HEK293 (cell line): ENCODE measurements around the gene MLX.

ENCODE experiments used
- EGR2 ChIP-seq: fragments of 450-650 bp; formaldehyde crosslinking; IDR thresholded peaks from 2 replicates; pipeline ENCODE4 v1.5.1; 2016; ENCODE audit warnings: low read depth, missing biosample characterization, missing genetic modification characterization
- GLI2 ChIP-seq: fragments of 450-650 bp; formaldehyde crosslinking; IDR thresholded peaks from 2 replicates; pipeline ENCODE4; 2017; ENCODE audit warnings: missing biosample characterization, missing genetic modification characterization, low read depth, borderline replicate concordance
- GLI4 ChIP-seq: fragments of 450-650 bp; formaldehyde crosslinking; IDR thresholded peaks from 2 replicates; pipeline ENCODE4 v1.5.1; 2016; ENCODE audit warnings: missing biosample characterization, missing genetic modification characterization
- IKZF3 ChIP-seq: fragments of 450-650 bp; IDR thresholded peaks from 2 replicates; pipeline ENCODE4 v1.5.0; 2018; ENCODE audit warnings: missing biosample characterization, mild to moderate bottlenecking, missing genetic modification characterization, moderate library complexity
- KLF10 ChIP-seq: fragments of 450-650 bp; IDR thresholded peaks from 2 replicates; pipeline ENCODE4 v1.5.1; 2018; ENCODE audit warnings: missing biosample characterization, mild to moderate bottlenecking, missing genetic modification characterization
- KLF8 ChIP-seq: fragments of 450-650 bp; formaldehyde crosslinking; IDR thresholded peaks from 2 replicates; pipeline ENCODE4 v1.5.1; 2016; ENCODE audit warnings: missing biosample characterization, missing genetic modification characterization
- OVOL3 ChIP-seq: fragments of 450-650 bp; formaldehyde crosslinking; IDR thresholded peaks from 2 replicates; pipeline ENCODE4 v1.5.1; 2016; ENCODE audit warnings: missing biosample characterization, missing genetic modification characterization
- YY1 ChIP-seq: fragments of 450-650 bp; formaldehyde crosslinking; IDR thresholded peaks from 2 replicates; pipeline ENCODE4 v1.5.1; 2018; ENCODE audit warnings: missing biosample characterization, missing genetic modification characterization
- ZBTB20 ChIP-seq: fragments of 450-650 bp; formaldehyde crosslinking; IDR thresholded peaks from 2 replicates; pipeline ENCODE4 v1.5.1; 2016; ENCODE audit warnings: missing biosample characterization, missing genetic modification characterization
- ZFP37 ChIP-seq: fragments of 450-650 bp; formaldehyde crosslinking; IDR thresholded peaks from 2 replicates; pipeline ENCODE4 v1.5.1; 2016; ENCODE audit warnings: missing biosample characterization, missing genetic modification characterization
- ZFP41 ChIP-seq: fragments of 450-650 bp; formaldehyde crosslinking; IDR thresholded peaks from 2 replicates; pipeline ENCODE4 v1.5.1; 2016; ENCODE audit warnings: missing biosample characterization, missing genetic modification characterization, borderline replicate concordance
- ZNF10 ChIP-seq: fragments of 450-650 bp; formaldehyde crosslinking; IDR thresholded peaks from 2 replicates; pipeline ENCODE4 v1.5.1; 2017; ENCODE audit warnings: missing biosample characterization, missing genetic modification characterization
- ZNF174 ChIP-seq: fragments of 450-650 bp; formaldehyde crosslinking; IDR thresholded peaks from 2 replicates; pipeline ENCODE4 v1.5.0; 2017; ENCODE audit warnings: missing biosample characterization, mild to moderate bottlenecking, missing genetic modification characterization
- ZNF266 ChIP-seq: fragments of 450-650 bp; formaldehyde crosslinking; IDR thresholded peaks from 2 replicates; pipeline ENCODE4 v1.5.1; 2016; ENCODE audit warnings: missing biosample characterization, missing genetic modification characterization, low read depth
- ZNF391 ChIP-seq: fragments of 450-650 bp; formaldehyde crosslinking; IDR thresholded peaks from 2 replicates; pipeline ENCODE4 v1.5.1; 2016; ENCODE audit warnings: low read depth, missing biosample characterization, missing genetic modification characterization, borderline replicate concordance
- ZNF433 ChIP-seq: fragments of 450-650 bp; formaldehyde crosslinking; IDR thresholded peaks from 2 replicates; pipeline ENCODE4 v1.5.1; 2016; ENCODE audit warnings: missing biosample characterization, missing genetic modification characterization, low read depth
- ZNF473 ChIP-seq: fragments of 450-650 bp; formaldehyde crosslinking; IDR thresholded peaks from 2 replicates; pipeline ENCODE4 v1.5.1; 2017; ENCODE audit warnings: missing biosample characterization, missing genetic modification characterization
- ZNF510 ChIP-seq: fragments of 450-650 bp; formaldehyde crosslinking; IDR thresholded peaks from 2 replicates; pipeline ENCODE4 v1.5.1; 2018; ENCODE audit warnings: mild to moderate bottlenecking, missing genetic modification characterization, missing biosample characterization; ENCODE audit not compliant: insufficient replicate concordance
- ZNF529 ChIP-seq: fragments of 450-650 bp; formaldehyde crosslinking; IDR thresholded peaks from 2 replicates; pipeline ENCODE4 v1.5.1; 2017; ENCODE audit warnings: missing genetic modification characterization, missing biosample characterization; ENCODE audit not compliant: insufficient replicate concordance
- ZNF530 ChIP-seq: fragments of 450-650 bp; formaldehyde crosslinking; IDR thresholded peaks from 2 replicates; pipeline ENCODE4 v1.5.1; 2016; ENCODE audit warnings: low read depth, missing biosample characterization, missing genetic modification characterization
- ZNF544 ChIP-seq: fragments of 450-650 bp; formaldehyde crosslinking; IDR thresholded peaks from 2 replicates; pipeline ENCODE4 v1.5.0; 2017; ENCODE audit warnings: missing biosample characterization, missing genetic modification characterization
- ZNF555 ChIP-seq: fragments of 450-650 bp; formaldehyde crosslinking; conservative IDR thresholded peaks from 2 replicates; pipeline ENCODE4 v1.5.1; 2017; ENCODE audit warnings: missing biosample characterization, mild to moderate bottlenecking, missing genetic modification characterization, inconsistent platforms
- ZNF596 ChIP-seq: fragments of 450-650 bp; IDR thresholded peaks from 2 replicates; pipeline ENCODE4 v1.5.0; 2018; ENCODE audit warnings: missing biosample characterization, mild to moderate bottlenecking, missing genetic modification characterization, moderate library complexity
- ZNF600 ChIP-seq: fragments of 450-650 bp; formaldehyde crosslinking; IDR thresholded peaks from 2 replicates; pipeline ENCODE4 v1.5.1; 2016; ENCODE audit warnings: missing biosample characterization, missing genetic modification characterization
- ZNF610 ChIP-seq: fragments of 450-650 bp; formaldehyde crosslinking; IDR thresholded peaks from 2 replicates; pipeline ENCODE4 v1.5.1; 2016; ENCODE audit warnings: missing biosample characterization, missing genetic modification characterization, borderline replicate concordance
- ZNF629 ChIP-seq: fragments of 450-650 bp; formaldehyde crosslinking; IDR thresholded peaks from 2 replicates; pipeline ENCODE4 v1.5.1; 2017; ENCODE audit warnings: missing biosample characterization, missing genetic modification characterization
- ZNF76 ChIP-seq: fragments of 450-650 bp; formaldehyde crosslinking; IDR thresholded peaks from 2 replicates; pipeline ENCODE4; 2016; ENCODE audit warnings: low read depth, missing biosample characterization, missing genetic modification characterization, borderline replicate concordance
- ZNF830 ChIP-seq: fragments of 450-650 bp; IDR thresholded peaks from 2 replicates; pipeline ENCODE4 v1.5.0; 2018; ENCODE audit warnings: missing biosample characterization, missing genetic modification characterization, low read depth, mild to moderate bottlenecking, moderate library complexity
- ZNF837 ChIP-seq: fragments of 450-650 bp; formaldehyde crosslinking; IDR thresholded peaks from 2 replicates; pipeline ENCODE4 v1.5.1; 2016; ENCODE audit warnings: missing biosample characterization, missing genetic modification characterization
- TF ChIP-seq, protein P1 (sequence below): fragments of 450-650 bp; formaldehyde crosslinking; IDR thresholded peaks from 2 replicates; pipeline ENCODE4 v1.5.1; 2017; ENCODE audit warnings: missing biosample characterization, missing genetic modification characterization
- TF ChIP-seq, protein P2 (sequence below): sonication (generic); formaldehyde crosslinking; IDR thresholded peaks from 2 replicates; pipeline ENCODE4 v1.8.1; 2022; ENCODE audit warnings: mild to moderate bottlenecking, moderate library complexity, missing genetic modification reagents
- TF ChIP-seq, protein P3 (sequence below): fragments of 450-650 bp; formaldehyde crosslinking; IDR thresholded peaks from 2 replicates; pipeline ENCODE4 v1.5.1; 2016; ENCODE audit warnings: missing biosample characterization, missing genetic modification characterization, low read depth
- TF ChIP-seq, protein P4 (sequence below): fragments of 450-650 bp; formaldehyde crosslinking; IDR thresholded peaks from 2 replicates; pipeline ENCODE4 v1.5.1; 2016; ENCODE audit warnings: missing biosample characterization, missing genetic modification characterization
- TF ChIP-seq, protein P5 (sequence below): fragments of 450-650 bp; formaldehyde crosslinking; IDR thresholded peaks from 2 replicates; pipeline ENCODE4 v1.5.1; 2016; ENCODE audit warnings: missing biosample characterization, missing genetic modification characterization

Gene MLX

DNA sequence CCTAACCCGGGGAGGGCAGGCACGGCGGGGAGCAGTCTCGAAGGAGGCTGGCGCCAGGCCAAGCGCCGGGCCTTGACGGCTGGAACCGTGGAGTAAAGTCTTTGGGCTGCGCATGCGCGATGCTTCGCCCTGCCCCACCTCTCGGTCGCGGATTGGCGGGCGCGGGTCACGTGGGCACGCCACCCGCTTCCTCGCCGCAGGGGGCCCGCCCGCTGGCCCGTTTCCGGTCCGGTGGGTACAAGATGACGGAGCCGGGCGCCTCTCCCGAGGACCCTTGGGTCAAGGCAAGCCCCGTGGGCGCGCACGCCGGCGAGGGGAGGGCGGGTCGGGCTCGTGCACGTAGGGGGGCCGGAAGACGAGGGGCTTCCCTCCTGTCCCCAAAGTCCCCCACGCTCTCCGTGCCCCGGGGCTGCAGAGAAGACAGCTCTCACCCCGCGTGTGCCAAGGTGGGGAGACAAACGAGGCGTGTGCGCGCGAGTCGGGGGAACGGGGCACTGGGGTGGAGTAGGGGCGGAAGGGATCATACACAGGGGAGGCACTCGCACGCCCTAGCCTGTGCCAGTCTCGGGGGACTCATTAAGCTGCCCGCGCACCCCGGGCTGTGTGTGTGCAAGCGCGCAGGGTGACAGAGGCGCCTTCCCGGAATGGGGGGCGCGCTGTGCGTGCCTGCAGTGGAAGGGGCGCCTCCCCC lies at the start of gene MLX (continued):
- TF ChIP-seq ZNF837 (tag by site-specific recombination) (no peak), GLI4 (tag by site-specific recombination) (peak; percentile 58; the same call in 1 of the 2 replicates), ZNF600 (no peak), ZNF473 (tag by site-specific recombination) (no peak), ZNF529 (no peak), ZNF530 (no peak), ZFP37 (tag by site-specific recombination) (peak; percentile 58; the same call in 1 of the 2 replicates), ZNF629 (tag by site-specific recombination) (peak; percentile 63), KLF8 (peak; percentile 69), GLI2 (tag by site-specific recombination) (no peak), ZNF596 (tag by site-specific recombination) (0 out of 2 replicates have a peak, but pooled peaks have one; percentile 19), ZNF610 (tag by site-specific recombination) (no peak; the same call in 1 of the 2 replicates), ZNF266 (tag by site-specific recombination) (no peak), ZNF544 (no peak), ZNF174 (tag by site-specific recombination) (no peak), EGR2 (no peak; the same call in none of the 2 replicates), IKZF3 (tag by site-specific recombination) (no peak), ZNF10 (tag by site-specific recombination) (0 out of 2 replicates have a peak, but pooled peaks have one; percentile 39), ZNF76 (peak; percentile 71; the same call in 1 of the 2 replicates), OVOL3 (no peak), ZNF555 (tag by site-specific recombination) (no peak), ZNF391 (tag by site-specific recombination) (0 out of 2 replicates have a peak, but pooled peaks have one; percentile 43), ZNF433 (no peak), ZFP41 (tag by site-specific recombination) (no peak), YY1 (tag by site-specific recombination) (peak; percentile 37), KLF10 (0 out of 2 replicates have a peak, but pooled peaks have one; percentile 39), ZNF510 (tag by site-specific recombination) (no peak), ZNF830 (tag by site-specific recombination) (no peak), ZBTB20 (peak; percentile 68)
- TF ChIP-seq, protein P1, sequence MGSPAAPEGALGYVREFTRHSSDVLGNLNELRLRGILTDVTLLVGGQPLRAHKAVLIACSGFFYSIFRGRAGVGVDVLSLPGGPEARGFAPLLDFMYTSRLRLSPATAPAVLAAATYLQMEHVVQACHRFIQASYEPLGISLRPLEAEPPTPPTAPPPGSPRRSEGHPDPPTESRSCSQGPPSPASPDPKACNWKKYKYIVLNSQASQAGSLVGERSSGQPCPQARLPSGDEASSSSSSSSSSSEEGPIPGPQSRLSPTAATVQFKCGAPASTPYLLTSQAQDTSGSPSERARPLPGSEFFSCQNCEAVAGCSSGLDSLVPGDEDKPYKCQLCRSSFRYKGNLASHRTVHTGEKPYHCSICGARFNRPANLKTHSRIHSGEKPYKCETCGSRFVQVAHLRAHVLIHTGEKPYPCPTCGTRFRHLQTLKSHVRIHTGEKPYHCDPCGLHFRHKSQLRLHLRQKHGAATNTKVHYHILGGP (tag by site-specific recombination), result no peak
- TF ChIP-seq, protein P2, sequence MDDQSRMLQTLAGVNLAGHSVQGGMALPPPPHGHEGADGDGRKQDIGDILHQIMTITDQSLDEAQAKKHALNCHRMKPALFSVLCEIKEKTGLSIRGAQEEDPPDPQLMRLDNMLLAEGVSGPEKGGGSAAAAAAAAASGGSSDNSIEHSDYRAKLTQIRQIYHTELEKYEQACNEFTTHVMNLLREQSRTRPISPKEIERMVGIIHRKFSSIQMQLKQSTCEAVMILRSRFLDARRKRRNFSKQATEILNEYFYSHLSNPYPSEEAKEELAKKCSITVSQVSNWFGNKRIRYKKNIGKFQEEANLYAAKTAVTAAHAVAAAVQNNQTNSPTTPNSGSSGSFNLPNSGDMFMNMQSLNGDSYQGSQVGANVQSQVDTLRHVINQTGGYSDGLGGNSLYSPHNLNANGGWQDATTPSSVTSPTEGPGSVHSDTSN (CRISPR knock-in tag), result no peak
- TF ChIP-seq, protein P3, sequence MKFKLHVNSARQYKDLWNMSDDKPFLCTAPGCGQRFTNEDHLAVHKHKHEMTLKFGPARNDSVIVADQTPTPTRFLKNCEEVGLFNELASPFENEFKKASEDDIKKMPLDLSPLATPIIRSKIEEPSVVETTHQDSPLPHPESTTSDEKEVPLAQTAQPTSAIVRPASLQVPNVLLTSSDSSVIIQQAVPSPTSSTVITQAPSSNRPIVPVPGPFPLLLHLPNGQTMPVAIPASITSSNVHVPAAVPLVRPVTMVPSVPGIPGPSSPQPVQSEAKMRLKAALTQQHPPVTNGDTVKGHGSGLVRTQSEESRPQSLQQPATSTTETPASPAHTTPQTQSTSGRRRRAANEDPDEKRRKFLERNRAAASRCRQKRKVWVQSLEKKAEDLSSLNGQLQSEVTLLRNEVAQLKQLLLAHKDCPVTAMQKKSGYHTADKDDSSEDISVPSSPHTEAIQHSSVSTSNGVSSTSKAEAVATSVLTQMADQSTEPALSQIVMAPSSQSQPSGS (tag by site-specific recombination), result no peak
- TF ChIP-seq, protein P4, sequence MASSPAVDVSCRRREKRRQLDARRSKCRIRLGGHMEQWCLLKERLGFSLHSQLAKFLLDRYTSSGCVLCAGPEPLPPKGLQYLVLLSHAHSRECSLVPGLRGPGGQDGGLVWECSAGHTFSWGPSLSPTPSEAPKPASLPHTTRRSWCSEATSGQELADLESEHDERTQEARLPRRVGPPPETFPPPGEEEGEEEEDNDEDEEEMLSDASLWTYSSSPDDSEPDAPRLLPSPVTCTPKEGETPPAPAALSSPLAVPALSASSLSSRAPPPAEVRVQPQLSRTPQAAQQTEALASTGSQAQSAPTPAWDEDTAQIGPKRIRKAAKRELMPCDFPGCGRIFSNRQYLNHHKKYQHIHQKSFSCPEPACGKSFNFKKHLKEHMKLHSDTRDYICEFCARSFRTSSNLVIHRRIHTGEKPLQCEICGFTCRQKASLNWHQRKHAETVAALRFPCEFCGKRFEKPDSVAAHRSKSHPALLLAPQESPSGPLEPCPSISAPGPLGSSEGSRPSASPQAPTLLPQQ, result peak; percentile 69
- TF ChIP-seq, protein P5, sequence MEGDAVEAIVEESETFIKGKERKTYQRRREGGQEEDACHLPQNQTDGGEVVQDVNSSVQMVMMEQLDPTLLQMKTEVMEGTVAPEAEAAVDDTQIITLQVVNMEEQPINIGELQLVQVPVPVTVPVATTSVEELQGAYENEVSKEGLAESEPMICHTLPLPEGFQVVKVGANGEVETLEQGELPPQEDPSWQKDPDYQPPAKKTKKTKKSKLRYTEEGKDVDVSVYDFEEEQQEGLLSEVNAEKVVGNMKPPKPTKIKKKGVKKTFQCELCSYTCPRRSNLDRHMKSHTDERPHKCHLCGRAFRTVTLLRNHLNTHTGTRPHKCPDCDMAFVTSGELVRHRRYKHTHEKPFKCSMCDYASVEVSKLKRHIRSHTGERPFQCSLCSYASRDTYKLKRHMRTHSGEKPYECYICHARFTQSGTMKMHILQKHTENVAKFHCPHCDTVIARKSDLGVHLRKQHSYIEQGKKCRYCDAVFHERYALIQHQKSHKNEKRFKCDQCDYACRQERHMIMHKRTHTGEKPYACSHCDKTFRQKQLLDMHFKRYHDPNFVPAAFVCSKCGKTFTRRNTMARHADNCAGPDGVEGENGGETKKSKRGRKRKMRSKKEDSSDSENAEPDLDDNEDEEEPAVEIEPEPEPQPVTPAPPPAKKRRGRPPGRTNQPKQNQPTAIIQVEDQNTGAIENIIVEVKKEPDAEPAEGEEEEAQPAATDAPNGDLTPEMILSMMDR (tag by site-specific recombination), result peak; percentile 86
